Sigmoid colon (tissue), 3 donors: ENCODE data around the gene BCO2.

ENCODE experiments used
- CTCF ChIP-seq, 4 experiments: fragments of 450-650 bp in 3 of 4; fragments of 200-600 bp in 1 of 4; IDR thresholded peaks; one replicate each; pipeline ENCODE4 v1.5.1; 2016 to 2019; ENCODE audit warnings: antibody characterized with exemption in 4 of 4, mild to moderate bottlenecking in 3 of 4, moderate library complexity in 2 of 4
- POLR2A ChIP-seq, 2 donors: fragments of 450-650 bp; IDR thresholded peaks; one replicate each; pipeline ENCODE4 v1.6.1; 2016; ENCODE audit warnings: antibody characterized with exemption in 2 of 2, mild to moderate bottlenecking in 2 of 2, moderate library complexity in 2 of 2

GRCh38 chr11:112185883-112186282, 10.6 kb downstream of the BCO2 start:
- TF ChIP-seq CTCF (IDR thresholded peaks at IDR 0.05) (no peak), POLR2A (IDR thresholded peaks at IDR 0.05) (no peak)
